ENCODE data around the gene OR2F1.

Gene OR2F1

DNA sequence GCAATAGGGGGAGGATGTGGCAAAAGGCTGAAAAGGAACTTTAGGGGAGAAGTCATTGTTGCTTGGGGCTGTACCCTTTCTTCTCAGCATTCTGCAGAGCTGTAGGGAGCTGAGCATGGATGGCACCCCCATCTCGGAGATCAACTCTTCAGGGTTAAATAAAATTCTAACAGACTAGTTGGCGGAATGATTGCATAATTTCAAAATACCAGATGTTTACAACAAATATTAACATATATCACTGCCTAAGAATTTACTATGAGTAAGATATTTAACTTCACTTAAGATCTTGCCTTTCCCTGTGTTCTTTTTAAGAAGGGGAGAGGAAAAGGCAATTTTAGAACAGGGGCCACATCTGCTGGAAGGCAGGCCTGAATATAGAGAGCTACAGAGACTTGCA, 509 bp upstream of the OR2F1 start:
- DNase-seq = no peak

DNA sequence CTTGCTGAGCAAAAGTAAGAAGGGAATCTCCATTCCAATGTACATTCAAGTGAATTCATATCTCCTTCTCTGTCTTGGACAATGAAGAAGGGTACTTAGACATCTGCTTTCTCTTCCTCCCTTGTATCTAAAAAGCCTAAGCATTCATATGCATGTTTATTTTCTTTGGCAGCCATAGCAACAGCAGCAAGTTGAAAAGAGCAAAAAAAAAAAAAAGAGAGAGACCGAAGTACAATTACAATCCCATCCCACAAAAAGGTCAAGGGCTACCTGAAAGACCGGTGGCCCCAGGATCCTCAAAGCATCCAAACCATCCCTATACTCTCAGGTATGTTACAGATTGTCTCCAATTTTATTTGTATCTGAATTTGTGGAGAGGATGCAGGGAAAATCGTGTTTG, 4.1 kb downstream of the OR2F1 start:
- no peak for DNase-seq

DNA sequence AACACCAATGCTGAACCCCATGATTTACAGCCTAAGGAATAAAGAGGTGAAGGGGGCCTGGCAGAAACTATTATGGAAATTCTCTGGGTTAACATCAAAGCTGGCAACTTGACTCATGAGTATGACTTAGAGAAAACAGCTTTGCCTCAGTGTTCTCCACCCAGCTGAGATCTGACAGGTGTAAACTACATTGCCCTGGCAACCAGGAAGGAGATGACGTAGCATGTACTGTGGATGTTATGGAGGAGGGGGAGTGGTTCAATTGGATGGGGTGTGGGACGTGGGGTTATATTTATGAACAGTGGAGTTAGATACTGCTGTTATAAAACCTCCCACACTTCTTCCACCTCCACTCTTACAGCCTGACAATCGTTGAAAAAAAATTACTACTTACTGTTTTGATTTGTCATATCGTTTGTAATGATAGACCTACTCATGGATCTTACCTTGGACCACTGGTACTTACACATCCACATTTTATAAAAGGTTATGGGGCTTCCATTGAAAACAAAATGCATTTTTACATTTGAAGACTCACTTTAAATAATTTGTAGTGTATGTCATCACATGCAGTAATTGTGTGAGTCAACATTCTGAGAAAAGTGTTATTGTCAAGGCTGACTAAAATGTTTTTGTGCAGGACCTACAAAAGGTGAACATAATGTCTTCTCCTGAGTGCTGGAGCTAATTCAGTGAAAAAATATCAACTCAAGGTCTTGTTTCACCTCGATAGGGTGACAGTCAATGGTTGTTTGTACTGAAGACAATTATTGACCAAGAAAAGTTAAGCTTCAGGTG, 6.4 kb downstream of the OR2F1 start:
- no peak for DNase-seq

- no peak for DNase-seq
Observed at GRCh38 chr7:143965280-143965679, 10.6 kb downstream of the OR2F1 start.

DNA sequence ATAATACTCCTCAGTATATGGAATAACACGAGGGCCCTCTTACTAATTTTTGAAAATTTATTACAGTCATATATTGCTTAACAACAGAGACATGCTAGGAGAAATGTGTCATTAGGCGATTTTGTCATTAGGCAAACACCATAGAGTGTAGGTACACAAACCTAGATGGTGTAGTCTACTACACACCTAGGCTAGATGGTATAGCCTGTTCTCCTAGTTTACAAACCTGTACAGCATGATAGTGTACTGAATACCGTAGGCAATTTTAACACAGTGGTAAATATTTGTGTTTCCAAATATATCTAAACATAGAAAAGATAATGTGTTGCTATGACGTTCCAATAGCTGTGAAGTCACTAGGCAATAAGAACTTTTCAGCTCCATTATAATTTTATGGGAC, 12.8 kb downstream of the OR2F1 start:
- no peak for DNase-seq

DNA sequence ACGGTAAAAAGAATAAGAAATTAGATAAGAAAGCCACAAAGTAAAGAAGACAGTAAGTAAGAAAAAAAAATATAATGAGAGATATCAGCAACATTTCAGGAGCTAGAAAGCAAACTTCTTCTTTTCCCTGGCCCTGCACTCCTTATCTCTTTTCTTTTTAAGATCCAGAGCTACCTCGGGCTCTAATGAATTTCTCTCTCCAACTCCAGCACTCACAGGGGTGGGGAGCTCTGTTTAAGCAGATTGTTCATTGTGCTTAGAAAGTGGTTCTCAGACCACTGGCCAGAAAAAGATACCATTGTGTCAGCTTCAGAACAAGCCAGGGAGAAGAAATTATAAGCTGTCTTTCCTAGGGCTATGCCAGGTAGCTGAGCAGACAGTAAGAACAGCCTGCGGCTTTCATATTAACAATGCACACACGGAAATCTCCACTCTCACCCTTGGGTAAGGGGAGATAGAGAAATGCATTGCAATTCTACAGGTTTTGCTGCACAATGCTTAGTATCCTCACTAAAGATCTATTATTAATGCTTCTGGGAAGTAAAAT, 19.3 kb downstream of the OR2F1 start:
- no peak for DNase-seq

- DNase-seq = no peak
Observed at GRCh38 chr7:143974459-143974858, 19.8 kb downstream of the OR2F1 start.

DNA sequence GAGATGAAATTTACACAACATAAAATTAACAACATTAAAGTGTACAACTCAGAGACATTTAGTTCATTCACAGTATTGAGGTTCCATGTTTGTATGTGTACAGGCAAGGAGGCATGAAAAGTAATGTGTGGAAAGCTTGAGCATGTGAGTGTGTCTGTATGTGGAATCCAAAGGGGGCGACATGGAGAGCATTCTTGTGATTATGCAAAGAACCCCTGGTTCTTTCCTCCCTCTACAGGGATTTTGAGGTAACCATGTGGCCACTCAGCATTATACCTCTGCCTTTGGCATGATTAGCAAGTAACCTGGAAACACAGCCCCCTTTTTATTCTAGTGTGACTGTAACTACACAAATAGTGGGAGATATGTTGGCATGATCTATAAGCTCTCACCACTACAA, 21.0 kb downstream of the OR2F1 start:
- DNase-seq = no peak

- no peak for DNase-seq
Observed at GRCh38 chr7:143978585-143978984, 23.9 kb downstream of the OR2F1 start.

DNA sequence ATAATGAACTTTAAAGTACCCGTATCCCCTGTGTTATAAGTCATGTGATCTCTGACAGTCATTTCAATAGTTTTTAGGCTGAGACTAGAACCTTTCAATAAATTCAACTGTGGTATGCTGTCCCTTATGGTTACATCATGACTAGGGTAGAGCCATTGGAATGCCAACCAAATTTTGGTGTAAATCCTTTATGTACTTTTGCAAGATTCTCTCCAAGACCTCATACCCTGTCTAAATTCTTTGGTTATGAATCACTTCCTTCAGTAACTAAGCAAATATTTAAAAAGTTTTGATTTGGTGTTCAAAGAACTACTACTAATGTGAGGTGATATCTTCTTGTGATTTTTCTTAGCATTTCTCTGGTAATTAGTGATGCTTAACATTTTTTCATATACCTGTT, 24.7 kb downstream of the OR2F1 start:
- DNase-seq = peak; percentile 55

- no peak for DNase-seq
Observed at GRCh38 chr7:143979998-143980397, 25.4 kb downstream of the OR2F1 start.

GRCh38 chr7:143980746-143981510, 26.3 kb downstream of the OR2F1 start:
- no peak for DNase-seq

DNA sequence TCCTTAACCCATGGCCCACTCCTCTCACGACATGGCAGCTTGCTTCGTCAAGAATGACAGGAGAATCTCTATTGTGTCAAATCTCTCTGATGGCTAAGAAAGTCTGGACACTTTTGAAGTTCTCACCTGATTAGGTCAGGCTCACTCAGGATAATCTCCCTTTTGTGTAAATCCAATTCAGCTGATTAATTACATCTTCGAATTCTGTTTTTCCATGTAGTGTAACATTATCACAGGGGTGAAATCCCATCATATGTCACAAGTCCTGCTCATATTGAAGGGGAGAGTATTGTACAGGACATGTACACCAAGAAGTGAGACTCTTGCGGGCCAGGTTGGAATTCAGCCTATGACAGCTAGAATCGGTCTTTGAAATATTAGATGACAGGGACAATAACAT, 29.3 kb downstream of the OR2F1 start:
- DNase-seq = no peak

- no peak for DNase-seq
Observed at GRCh38 chr7:143987513-143987912, 32.9 kb downstream of the OR2F1 start.

DNA sequence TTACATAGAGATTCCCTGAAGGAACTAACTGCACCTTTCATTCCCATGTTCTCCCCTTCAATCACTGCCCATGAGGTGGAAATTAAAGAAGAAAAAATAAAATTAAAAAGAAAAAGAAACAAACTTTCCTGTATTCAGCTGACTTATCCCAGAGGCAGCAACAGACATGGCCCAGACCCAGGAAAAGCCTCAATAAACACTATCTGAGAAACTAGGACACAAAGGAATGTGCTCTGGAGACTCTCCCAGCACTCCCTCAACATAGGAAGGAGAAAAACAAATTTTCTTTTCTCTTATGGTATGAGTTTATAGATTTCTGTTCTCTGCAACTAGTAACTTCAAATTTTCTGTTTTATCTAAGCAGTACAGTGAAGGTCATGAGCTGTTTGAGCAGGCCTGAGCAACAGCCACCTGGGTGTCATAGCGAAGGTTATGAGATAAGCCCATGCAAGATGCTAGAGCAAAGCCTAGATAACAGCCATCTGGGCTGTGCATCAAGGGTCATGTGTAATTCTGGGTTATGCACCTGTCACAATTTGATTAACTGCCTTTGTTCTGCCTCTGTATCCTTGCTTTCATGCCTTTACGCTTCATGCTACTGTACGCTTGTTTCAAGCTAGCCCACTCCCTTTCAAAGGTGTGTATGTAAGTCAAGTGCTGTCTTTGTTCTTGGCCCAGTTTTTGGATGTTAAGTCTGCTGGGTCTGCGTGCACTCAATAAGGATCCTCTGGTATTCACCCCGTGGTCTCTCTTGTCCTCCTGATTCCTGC, 34.5 kb downstream of the OR2F1 start:
- no peak for DNase-seq

GRCh38 chr7:143992670-143993069, 38.0 kb downstream of the OR2F1 start:
- no peak for DNase-seq

GRCh38 chr7:143993924-143994323, 39.3 kb downstream of the OR2F1 start:
- no peak for DNase-seq

DNA sequence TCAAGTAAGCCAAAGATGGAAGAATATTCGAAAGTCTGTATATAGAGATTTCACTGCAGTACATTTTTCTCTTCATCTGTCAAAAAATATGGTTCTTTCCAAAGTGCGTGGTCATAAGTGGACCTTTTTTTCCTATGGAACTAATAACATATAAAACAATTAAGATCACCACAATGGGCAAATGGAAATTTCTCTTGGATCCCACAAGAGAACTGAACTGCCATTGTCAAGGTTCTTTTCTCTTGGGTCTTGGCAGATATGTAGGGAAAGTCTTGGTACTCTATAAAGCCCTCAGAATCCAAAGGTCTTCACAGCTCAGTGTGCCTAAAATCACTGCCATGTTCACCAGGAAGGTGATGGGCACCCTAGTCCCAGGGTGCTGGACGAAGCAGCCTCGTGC, 45.4 kb downstream of the OR2F1 start, which contains the start of gene OR6B1:
Gene OR6B1, plus strand, starts transcription at position 301 of the 400 bp plus-strand sequence. CDS start 3,677 bp downstream, outside the sequence.
- no peak for DNase-seq

GRCh38 chr7:144001543-144001942, 46.9 kb downstream of the OR2F1 start:
- DNase-seq = no peak

GRCh38 chr7:144004703-144005102, 50.1 kb downstream of the OR2F1 start:
- no peak for DNase-seq

DNA sequence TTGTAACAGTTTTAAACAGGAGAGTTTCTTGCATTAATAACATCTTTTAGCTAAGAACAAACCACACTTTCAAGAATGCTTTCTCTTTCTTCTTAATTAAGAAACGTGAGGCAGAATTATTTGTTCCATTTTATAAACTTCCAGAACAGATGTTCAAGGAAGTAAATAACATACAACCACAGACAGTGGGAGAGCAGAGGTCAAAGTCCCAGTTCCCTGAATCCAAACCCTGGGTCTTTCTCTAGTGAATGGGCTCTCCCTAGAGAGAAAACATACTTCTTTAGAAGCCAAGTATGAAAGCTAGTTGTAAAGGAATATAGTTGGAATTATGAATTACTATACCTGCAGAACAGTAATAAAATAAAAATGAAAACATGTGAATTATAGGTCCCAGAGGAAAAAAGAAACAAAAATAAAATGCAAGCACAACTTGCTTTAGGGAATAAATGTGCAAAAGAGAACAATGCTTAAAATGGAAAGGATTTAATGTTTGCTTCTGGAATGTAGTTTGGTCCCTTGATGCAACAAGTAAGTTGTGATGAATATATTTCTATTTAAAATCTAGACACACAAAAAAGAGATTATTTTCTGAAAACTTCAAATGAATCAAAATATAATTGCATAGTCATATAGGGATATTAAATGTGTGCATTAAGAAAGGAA, 51.5 kb downstream of the OR2F1 start:
- DNase-seq = no peak

GRCh38 chr7:144006692-144007042, 52.0 kb downstream of the OR2F1 start:
- DNase-seq = no peak

Measured in fibroblast of skin of abdomen (primary cell).